Measurements from ENCODE around the gene RFX6.

GRCh38 chr6:116866281-116866871 is 10.7 kb upstream of the RFX6 start:
- TF ChIP-seq POLR2AphosphoS5 (IDR thresholded peaks at IDR 0.05) (no peak), CTCF (IDR thresholded peaks at IDR 0.05) (no peak), POLR2A (IDR thresholded peaks at IDR 0.05) (no peak), EP300 (IDR thresholded peaks at IDR 0.05) (no peak)

Measured in upper lobe of left lung (tissue), 4 donors.